Mesothelial cell of epicardium (in vitro differentiated cells): Measurements from ENCODE around the gene TRRAP. TPM values are rescaled to one million over a fixed set of nuclear protein-coding genes. Genes with fewer than 3 reads are reported as not detected.

Source experiments
- DNase-seq, 2 experiments: peaks; one replicate each; pipeline ENCODE4 v3.0.0; 2021; ENCODE audit warnings: low spot score in 2 of 2; ENCODE audit not compliant: unreplicated experiment in 2 of 2
- H3K27ac Mint-ChIP-seq: 2 replicates; pipeline ENCODE4 v1.8.0; 2021; ENCODE audit warnings: mixed read lengths
- H3K27me3 Mint-ChIP-seq: 2 replicates; pipeline ENCODE4 v1.8.0; 2021; ENCODE audit warnings: low read depth, mixed read lengths
- H3K36me3 Mint-ChIP-seq: 2 replicates; pipeline ENCODE4 v1.8.0; 2021; ENCODE audit warnings: mixed read lengths
- H3K4me1 Mint-ChIP-seq: 2 replicates; pipeline ENCODE4 v1.8.0; 2021; ENCODE audit warnings: mixed read lengths
- H3K4me3 Mint-ChIP-seq: 2 replicates; pipeline ENCODE4 v1.8.0; 2021; ENCODE audit warnings: mild to moderate bottlenecking, moderate library complexity, mixed read lengths
- H3K9me3 Mint-ChIP-seq: 2 replicates; pipeline ENCODE4 v1.8.0; 2021; ENCODE audit warnings: mixed read lengths
- microRNA-seq: library from miRNA; unstranded; fragments of <30 nt; microRNA quantifications from one replicate; pipeline ENCODE4 v1.2.0, GENCODE V29; 2021; ENCODE audit warnings: inconsistent platforms, mixed read lengths
- total RNA-seq: library from RNA; stranded (reverse); gene quantifications from 3 replicates; pipeline ENCODE4 v1.2.1, GENCODE V29; 2021
- TF ChIP-seq, protein P1 (sequence below): fragments of 200-600 bp; sonication (generic); IDR thresholded peaks from one replicate; pipeline ENCODE4 v1.5.0; 2021; ENCODE audit warnings: antibody characterized with exemption; ENCODE audit not compliant: unreplicated experiment

TRRAP gene
- total RNA-seq, 1 donor from 2014 or later = 82.9 TPM

DNA sequence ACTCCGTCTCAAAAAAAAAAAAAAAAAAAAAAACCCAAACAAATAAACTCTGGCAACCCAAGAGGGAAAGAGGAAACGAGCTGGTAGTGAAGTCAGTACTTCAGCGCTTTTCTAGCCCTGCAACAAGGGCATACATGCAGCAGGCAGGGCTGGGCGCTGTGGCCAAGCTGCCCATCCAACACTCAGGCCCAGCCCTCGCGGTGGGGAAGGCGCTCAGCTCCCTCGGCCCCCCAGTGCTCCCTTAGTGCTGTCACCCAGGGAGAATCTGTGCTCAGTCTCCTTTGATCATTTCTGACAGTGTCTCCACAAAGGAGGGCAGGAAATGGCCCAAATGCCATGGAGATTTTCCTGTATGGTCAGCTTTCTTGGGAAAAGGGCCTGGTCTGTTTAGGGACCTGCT is 168.4 kb downstream of the TRRAP start:
- TF ChIP-seq, protein P1, sequence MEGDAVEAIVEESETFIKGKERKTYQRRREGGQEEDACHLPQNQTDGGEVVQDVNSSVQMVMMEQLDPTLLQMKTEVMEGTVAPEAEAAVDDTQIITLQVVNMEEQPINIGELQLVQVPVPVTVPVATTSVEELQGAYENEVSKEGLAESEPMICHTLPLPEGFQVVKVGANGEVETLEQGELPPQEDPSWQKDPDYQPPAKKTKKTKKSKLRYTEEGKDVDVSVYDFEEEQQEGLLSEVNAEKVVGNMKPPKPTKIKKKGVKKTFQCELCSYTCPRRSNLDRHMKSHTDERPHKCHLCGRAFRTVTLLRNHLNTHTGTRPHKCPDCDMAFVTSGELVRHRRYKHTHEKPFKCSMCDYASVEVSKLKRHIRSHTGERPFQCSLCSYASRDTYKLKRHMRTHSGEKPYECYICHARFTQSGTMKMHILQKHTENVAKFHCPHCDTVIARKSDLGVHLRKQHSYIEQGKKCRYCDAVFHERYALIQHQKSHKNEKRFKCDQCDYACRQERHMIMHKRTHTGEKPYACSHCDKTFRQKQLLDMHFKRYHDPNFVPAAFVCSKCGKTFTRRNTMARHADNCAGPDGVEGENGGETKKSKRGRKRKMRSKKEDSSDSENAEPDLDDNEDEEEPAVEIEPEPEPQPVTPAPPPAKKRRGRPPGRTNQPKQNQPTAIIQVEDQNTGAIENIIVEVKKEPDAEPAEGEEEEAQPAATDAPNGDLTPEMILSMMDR = no peak
- no peaks in the 10 kb centered on the region for H3K9me3 Mint-ChIP-seq
- no peak overlapping the region for H3K27ac Mint-ChIP-seq
- H3K4me1 Mint-ChIP-seq = peaks cover 7% of the 10 kb centered on the region
- H3K27me3 Mint-ChIP-seq = no peaks in the 10 kb centered on the region
- H3K36me3 Mint-ChIP-seq = peaks cover 55% of the 10 kb centered on the region
- no peak overlapping the region for H3K4me3 Mint-ChIP-seq
- DNase-seq = no peak

- no peaks in the 10 kb centered on the region for H3K9me3 Mint-ChIP-seq
- H3K27me3 Mint-ChIP-seq = no peaks in the 10 kb centered on the region
- TF ChIP-seq, protein P1 = no peak
- peaks cover 60% of the 10 kb centered on the region for H3K36me3 Mint-ChIP-seq
- no peak overlapping the region for H3K4me3 Mint-ChIP-seq
- DNase-seq = no peak
- no peak overlapping the region for H3K27ac Mint-ChIP-seq
- H3K4me1 Mint-ChIP-seq = peaks cover 5% of the 10 kb centered on the region
Observed at GRCh38 chr7:99047526-99048077, 169.3 kb downstream of the TRRAP start.

DNA sequence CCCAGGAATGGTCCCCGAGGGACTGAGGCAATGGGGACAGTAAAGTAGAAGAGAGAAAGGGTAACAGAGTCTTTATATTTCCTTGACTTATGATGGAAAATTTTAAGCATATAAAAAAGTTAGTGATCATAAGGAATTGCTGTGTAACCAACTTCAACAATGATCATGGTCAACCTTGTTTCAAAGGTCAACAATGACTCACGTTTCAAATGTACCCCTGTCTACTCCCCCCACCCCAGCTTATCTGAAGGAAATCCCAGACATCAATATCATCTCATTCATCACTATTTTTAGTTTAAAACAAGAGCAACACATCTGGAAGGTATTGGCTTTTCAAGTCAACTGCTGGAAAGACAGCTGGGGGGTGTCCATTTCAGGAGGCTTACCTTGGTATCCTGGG is 172.6 kb downstream of the TRRAP start:
- no peaks in the 10 kb centered on the region for H3K27me3 Mint-ChIP-seq
- H3K27ac Mint-ChIP-seq = peak overlapping the region; percentile 43
- no peaks in the 10 kb centered on the region for H3K4me1 Mint-ChIP-seq
- DNase-seq = no peak
- H3K4me3 Mint-ChIP-seq = no peak overlapping the region
- no peaks in the 10 kb centered on the region for H3K9me3 Mint-ChIP-seq
- H3K36me3 Mint-ChIP-seq = peaks cover 51% of the 10 kb centered on the region
- TF ChIP-seq, protein P1 = no peak

DNA sequence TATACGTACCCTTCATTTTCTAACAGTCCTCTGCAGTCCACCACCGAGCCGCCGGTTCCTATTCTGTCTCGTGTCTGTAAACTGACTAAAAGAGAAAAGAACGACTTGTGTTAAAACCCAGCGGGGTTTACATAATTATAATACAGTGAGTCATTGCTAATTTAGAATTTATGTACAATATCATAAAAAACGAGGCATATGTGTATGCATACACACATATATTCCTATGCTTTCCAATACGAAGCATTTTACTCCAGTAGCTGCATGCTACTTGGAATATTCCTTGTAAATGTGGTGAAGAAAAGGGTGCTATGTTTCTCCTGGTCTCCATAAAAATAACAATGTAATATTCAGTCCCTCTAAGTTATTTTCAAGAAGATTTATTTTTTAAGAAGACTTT is 176.4 kb downstream of the TRRAP start:
- no peaks in the 10 kb centered on the region for H3K9me3 Mint-ChIP-seq
- no peak for DNase-seq
- TF ChIP-seq, protein P1 = no peak
- peaks cover 45% of the 10 kb centered on the region for H3K36me3 Mint-ChIP-seq
- H3K4me1 Mint-ChIP-seq = no peaks in the 10 kb centered on the region
- H3K27ac Mint-ChIP-seq = no peak overlapping the region
- H3K4me3 Mint-ChIP-seq = no peak overlapping the region
- H3K27me3 Mint-ChIP-seq = no peaks in the 10 kb centered on the region

- DNase-seq = no peak
- Mint-ChIP-seq H3K36me3 (peaks cover 16% of the 10 kb centered on the region), H3K27ac (no peak overlapping the region), H3K27me3 (no peaks in the 10 kb centered on the region), H3K4me1 (no peaks in the 10 kb centered on the region), H3K9me3 (no peaks in the 10 kb centered on the region), H3K4me3 (no peak overlapping the region)
- TF ChIP-seq, protein P1 = no peak
Observed at GRCh38 chr7:99061001-99061776, 182.9 kb downstream of the TRRAP start.

Small RNA genes lying within 50 kb of the gene (microRNA-seq; reads per million reads assigned to microRNA genes)
- gene MIR3609 = 7.0 reads per million, percentile 26 among the genes with 10 or more reads in this experiment

Other genes with a start within 250 kb of the TRRAP start
- gene TMEM130, start 8.5 kb upstream of the TRRAP start, total RNA-seq = 11.5 to 15.1 TPM (median 12.5 TPM) in 3 replicates